AG08395 (cell line): ENCODE data around the gene PARD3.

Experiments
- DNase-seq: peaks from one replicate; pipeline ENCODE4 v3.0.0; 2012; ENCODE audit warnings: mixed read lengths, low spot score

The PARD3 gene

GRCh38 chr10:34061841-34062240, 753.3 kb downstream of the PARD3 start:
- DNase-seq = no peak
